Measurements from ENCODE around the gene CDC42BPB.

- TF ChIP-seq CTCF (IDR thresholded peaks at IDR 0.05): no peak
- no peak for TF ChIP-seq POLR2A (IDR thresholded peaks at IDR 0.05)
These were observed 7.1 kb upstream of the CDC42BPB start for GRCh38 chr14:103064436-103064835.
